Neural cell (in vitro differentiated cells): ENCODE results near the gene RHD. TPM values are rescaled to one million over a fixed set of nuclear protein-coding genes. Genes with fewer than 3 reads are reported as not detected.
"Not testable (repeated sequence)": the region's sequence is repeated elsewhere in the genome, so short reads cannot be mapped to it uniquely, and the experiment has no call there.

Experiments used
- H2AFZ ChIP-seq: fragments of 200-600, 300-800 bp; sonication (generic), shearing (Covaris generic); 2 replicates; pipeline ENCODE4 v1.6.0; 2014; ENCODE audit warnings: low read depth, mild to moderate bottlenecking, antibody characterized with exemption, low read length, moderate library complexity
- H3F3A ChIP-seq: fragments of 200-600 bp; shearing (Covaris generic); 2 replicates; pipeline ENCODE4 v1.6.1; 2016; ENCODE audit warnings: mild to moderate bottlenecking, moderate library complexity, mixed read lengths, antibody characterized with exemption, low read length; ENCODE audit not compliant: insufficient read depth, poor library complexity, severe bottlenecking
- H3K27ac ChIP-seq: fragments of 200-600, 300-800 bp; sonication (generic), shearing (Covaris generic); 2 replicates; pipeline ENCODE4 v1.5.1; 2014; ENCODE audit warnings: mild to moderate bottlenecking, low read length, moderate library complexity
- H3K27me3 ChIP-seq: fragments of 300-800, 200-600 bp; sonication (generic), shearing (Covaris generic); 2 replicates; pipeline ENCODE4 v1.6.0; 2014; ENCODE audit warnings: mild to moderate bottlenecking, low read depth, low read length, moderate library complexity; ENCODE audit not compliant: insufficient read depth
- H3K36me3 ChIP-seq: fragments of 300-800, 200-600 bp; sonication (generic), shearing (Covaris generic); 2 replicates; pipeline ENCODE4 v1.5.1; 2014; ENCODE audit warnings: mild to moderate bottlenecking, antibody characterized with exemption, low read length, moderate library complexity; ENCODE audit not compliant: insufficient read depth
- H3K4me2 ChIP-seq: fragments of 300-800, 200-600 bp; sonication (generic), shearing (Covaris generic); 2 replicates; pipeline ENCODE4 v1.6.0; 2014; ENCODE audit warnings: mild to moderate bottlenecking, low read length
- H3K4me3 ChIP-seq: fragments of 300-800, 200-600 bp; sonication (generic), shearing (Covaris generic); 2 replicates; pipeline ENCODE4 v1.5.1; 2014; ENCODE audit warnings: mild to moderate bottlenecking, low read length, moderate library complexity
- H3K79me2 ChIP-seq: fragments of 200-600 bp; shearing (Covaris generic); replicated peaks from 2 replicates; pipeline ENCODE4 v1.6.0; 2014; ENCODE audit warnings: mild to moderate bottlenecking, low read length, moderate library complexity; ENCODE audit not compliant: insufficient read depth
- H3K9ac ChIP-seq: fragments of 300-800, 200-600 bp; sonication (generic), shearing (Covaris generic); 2 replicates; pipeline ENCODE4 v1.6.1; 2016; ENCODE audit warnings: mild to moderate bottlenecking, low read length, mixed read lengths
- H3K9me2 ChIP-seq: fragments of 200-600 bp; shearing (Covaris generic); 2 replicates; pipeline ENCODE4 v1.6.1; 2016; ENCODE audit warnings: mild to moderate bottlenecking, low read length, mixed read lengths; ENCODE audit not compliant: insufficient read depth
- H3K9me3 ChIP-seq: fragments of 200-600, 300-800 bp; sonication (generic), shearing (Covaris generic); 2 replicates; pipeline ENCODE4 v1.6.1; 2016; ENCODE audit warnings: mild to moderate bottlenecking, mixed run types, low read length, moderate library complexity, mixed read lengths
- H4K20me1 ChIP-seq: fragments of 200-600 bp; shearing (Covaris generic); 2 replicates; pipeline ENCODE4 v1.6.1; 2016; ENCODE audit warnings: mild to moderate bottlenecking, mixed run types; ENCODE audit not compliant: insufficient read depth
- MXI1 ChIP-seq: fragments of 450-650 bp; conservative IDR thresholded peaks from 2 replicates; pipeline ENCODE4 v1.6.1; 2014; ENCODE audit warnings: antibody characterized with exemption, mild to moderate bottlenecking; ENCODE audit not compliant: poor library complexity, severe bottlenecking
- POLR2AphosphoS5 ChIP-seq: IDR thresholded peaks from 2 replicates; pipeline ENCODE4 v1.6.1; 2012
- RAD21 ChIP-seq: fragments of 450-650 bp; conservative IDR thresholded peaks from 2 replicates; pipeline ENCODE4 v1.6.1; 2014; ENCODE audit warnings: antibody characterized with exemption, mild to moderate bottlenecking, moderate library complexity
- SMC3 ChIP-seq: fragments of 450-650 bp; conservative IDR thresholded peaks from 2 replicates; pipeline ENCODE4 v1.6.1; 2014; ENCODE audit warnings: antibody characterized with exemption, mild to moderate bottlenecking, moderate library complexity; ENCODE audit not compliant: poor library complexity
- TAF1 ChIP-seq: IDR thresholded peaks from 2 replicates; pipeline ENCODE4 v1.6.1; 2012; ENCODE audit warnings: low read depth
- polyA plus RNA-seq: library from polyadenylated mRNA; depleted of rRNA; stranded (reverse); fragments of >200 nt; gene quantifications from 2 replicates; pipeline ENCODE4 v1.2.3, GENCODE V29; 2014
- TF ChIP-seq, protein P1 (sequence below): fragments of 450-650 bp; IDR thresholded peaks from 2 replicates; pipeline ENCODE4 v1.5.1; 2014; ENCODE audit warnings: antibody characterized with exemption, mild to moderate bottlenecking, moderate library complexity; ENCODE audit not compliant: poor library complexity, severe bottlenecking
- TF ChIP-seq, protein P2 (sequence below): IDR thresholded peaks from 2 replicates; pipeline ENCODE4 v1.6.1; 2012; ENCODE audit warnings: borderline replicate concordance

Gene RHD
- polyA plus RNA-seq, 1 donor from 2014 or later = not detected

DNA sequence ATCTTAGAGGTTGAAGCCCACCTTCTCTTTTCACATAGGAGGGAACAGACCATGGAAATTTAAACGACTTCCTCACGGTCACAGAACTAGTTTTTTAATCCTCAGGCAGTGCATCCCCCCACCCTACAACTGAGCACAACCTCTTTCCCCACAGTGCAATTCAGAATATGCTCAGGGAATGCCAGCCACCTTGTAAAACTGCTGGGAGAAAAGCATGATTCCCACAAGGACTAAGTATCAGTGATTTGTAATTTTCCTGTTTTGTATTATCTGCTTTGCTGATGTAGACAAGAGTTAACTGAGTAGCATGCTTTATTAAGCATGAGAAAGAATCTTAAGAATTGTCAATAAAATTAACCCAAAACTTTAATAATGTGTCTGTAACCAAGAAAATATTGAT, 89.6 kb downstream of the RHD start:
- peaks cover 8% of the 10 kb centered on the region for H3K36me3 ChIP-seq
- H3K79me2 ChIP-seq = no peaks in the 10 kb centered on the region
- H4K20me1 ChIP-seq = no peaks in the 10 kb centered on the region
- H3K9me3 ChIP-seq = no peaks in the 10 kb centered on the region
- H3K27ac ChIP-seq = no peak overlapping the region
- H3K4me3 ChIP-seq = no peak overlapping the region
- no peaks in the 10 kb centered on the region for H3K9me2 ChIP-seq
- no peak overlapping the region for H3K4me2 ChIP-seq
- TF ChIP-seq POLR2AphosphoS5 = no peak
- TF ChIP-seq MXI1 = no peak
- TF ChIP-seq SMC3 = no peak
- TF ChIP-seq, protein P1, sequence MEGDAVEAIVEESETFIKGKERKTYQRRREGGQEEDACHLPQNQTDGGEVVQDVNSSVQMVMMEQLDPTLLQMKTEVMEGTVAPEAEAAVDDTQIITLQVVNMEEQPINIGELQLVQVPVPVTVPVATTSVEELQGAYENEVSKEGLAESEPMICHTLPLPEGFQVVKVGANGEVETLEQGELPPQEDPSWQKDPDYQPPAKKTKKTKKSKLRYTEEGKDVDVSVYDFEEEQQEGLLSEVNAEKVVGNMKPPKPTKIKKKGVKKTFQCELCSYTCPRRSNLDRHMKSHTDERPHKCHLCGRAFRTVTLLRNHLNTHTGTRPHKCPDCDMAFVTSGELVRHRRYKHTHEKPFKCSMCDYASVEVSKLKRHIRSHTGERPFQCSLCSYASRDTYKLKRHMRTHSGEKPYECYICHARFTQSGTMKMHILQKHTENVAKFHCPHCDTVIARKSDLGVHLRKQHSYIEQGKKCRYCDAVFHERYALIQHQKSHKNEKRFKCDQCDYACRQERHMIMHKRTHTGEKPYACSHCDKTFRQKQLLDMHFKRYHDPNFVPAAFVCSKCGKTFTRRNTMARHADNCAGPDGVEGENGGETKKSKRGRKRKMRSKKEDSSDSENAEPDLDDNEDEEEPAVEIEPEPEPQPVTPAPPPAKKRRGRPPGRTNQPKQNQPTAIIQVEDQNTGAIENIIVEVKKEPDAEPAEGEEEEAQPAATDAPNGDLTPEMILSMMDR = no peak
- TF ChIP-seq RAD21 = no peak
- TF ChIP-seq TAF1 = no peak
- TF ChIP-seq, protein P2, sequence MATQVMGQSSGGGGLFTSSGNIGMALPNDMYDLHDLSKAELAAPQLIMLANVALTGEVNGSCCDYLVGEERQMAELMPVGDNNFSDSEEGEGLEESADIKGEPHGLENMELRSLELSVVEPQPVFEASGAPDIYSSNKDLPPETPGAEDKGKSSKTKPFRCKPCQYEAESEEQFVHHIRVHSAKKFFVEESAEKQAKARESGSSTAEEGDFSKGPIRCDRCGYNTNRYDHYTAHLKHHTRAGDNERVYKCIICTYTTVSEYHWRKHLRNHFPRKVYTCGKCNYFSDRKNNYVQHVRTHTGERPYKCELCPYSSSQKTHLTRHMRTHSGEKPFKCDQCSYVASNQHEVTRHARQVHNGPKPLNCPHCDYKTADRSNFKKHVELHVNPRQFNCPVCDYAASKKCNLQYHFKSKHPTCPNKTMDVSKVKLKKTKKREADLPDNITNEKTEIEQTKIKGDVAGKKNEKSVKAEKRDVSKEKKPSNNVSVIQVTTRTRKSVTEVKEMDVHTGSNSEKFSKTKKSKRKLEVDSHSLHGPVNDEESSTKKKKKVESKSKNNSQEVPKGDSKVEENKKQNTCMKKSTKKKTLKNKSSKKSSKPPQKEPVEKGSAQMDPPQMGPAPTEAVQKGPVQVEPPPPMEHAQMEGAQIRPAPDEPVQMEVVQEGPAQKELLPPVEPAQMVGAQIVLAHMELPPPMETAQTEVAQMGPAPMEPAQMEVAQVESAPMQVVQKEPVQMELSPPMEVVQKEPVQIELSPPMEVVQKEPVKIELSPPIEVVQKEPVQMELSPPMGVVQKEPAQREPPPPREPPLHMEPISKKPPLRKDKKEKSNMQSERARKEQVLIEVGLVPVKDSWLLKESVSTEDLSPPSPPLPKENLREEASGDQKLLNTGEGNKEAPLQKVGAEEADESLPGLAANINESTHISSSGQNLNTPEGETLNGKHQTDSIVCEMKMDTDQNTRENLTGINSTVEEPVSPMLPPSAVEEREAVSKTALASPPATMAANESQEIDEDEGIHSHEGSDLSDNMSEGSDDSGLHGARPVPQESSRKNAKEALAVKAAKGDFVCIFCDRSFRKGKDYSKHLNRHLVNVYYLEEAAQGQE = no peak
- no peaks in the 10 kb centered on the region for H3F3A ChIP-seq
- no peaks in the 10 kb centered on the region for H3K27me3 ChIP-seq
- H3K9ac ChIP-seq = no peak overlapping the region
- H2AFZ ChIP-seq = no peak overlapping the region

DNA sequence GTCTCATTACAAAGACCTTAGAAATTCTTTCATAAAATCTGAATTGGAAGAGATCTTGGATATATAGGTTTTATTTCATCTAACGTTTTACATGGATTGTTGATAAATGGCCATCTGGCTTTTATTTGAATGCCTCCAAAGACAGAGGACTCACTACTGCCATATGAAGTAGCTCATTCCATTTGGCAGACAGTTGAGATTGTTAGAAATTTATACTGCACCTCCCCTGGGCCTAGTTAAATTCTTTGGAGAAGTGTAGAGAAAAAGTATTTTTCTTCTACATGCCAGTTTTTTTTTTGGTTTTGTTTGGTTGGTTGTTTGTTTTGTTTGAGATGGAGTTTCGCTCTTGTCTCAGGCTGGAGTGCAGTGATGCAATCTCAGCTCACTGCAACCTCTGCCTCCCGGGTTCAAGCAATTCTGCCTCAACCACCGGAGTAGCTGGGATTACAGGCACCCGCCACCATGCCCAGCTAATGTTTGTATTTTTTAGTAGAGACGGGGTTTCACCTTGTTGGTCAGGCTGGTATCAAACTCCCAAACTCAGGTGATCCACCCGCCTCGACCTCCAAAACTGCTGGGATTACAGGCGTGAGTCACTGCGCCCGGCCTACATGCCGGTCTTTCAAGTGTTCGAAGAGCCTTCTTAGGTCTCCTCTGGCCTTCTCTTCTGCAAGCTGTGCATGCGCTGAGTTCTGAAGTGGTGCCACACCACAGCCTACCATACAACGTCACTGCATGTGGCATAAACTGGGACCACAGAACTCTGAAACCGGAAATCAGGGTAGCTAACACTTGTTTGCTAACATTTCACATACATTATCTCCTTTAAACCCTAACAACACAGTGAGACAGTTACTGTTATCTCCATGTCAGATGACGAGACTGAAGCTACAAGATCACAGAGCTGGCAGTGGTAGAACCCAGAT, 90.6 kb downstream of the RHD start:
- H3K27me3 ChIP-seq, H3K4me2 ChIP-seq, H3K27ac ChIP-seq, H3K36me3 ChIP-seq, H3K9ac ChIP-seq, H3K9me3 ChIP-seq, H3K4me3 ChIP-seq, H3F3A ChIP-seq, H4K20me1 ChIP-seq, H3K79me2 ChIP-seq, H3K9me2 ChIP-seq, H2AFZ ChIP-seq: not testable (repeated sequence)

DNA sequence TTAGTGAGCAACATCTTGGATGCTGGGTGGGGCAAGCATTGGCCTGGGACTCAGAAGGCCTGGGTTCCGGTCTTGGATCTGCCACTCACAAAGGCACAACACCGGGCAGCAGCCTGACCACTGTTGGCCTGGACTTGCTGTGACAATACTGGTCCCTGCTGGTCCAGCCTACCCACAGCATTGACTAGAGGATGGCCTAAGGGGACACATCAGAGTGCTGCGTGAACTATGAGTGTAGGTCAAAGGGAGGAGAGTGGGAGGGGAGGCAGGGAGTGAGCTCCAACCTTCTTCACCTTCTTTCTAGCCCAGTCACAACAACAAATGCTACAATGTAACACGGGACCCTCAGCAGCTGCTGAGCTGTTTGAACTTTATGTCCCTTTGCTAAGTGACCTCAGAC, 96.9 kb downstream of the RHD start:
- no peak overlapping the region for H3K9ac ChIP-seq
- H3K4me3 ChIP-seq = no peak overlapping the region
- no peaks in the 10 kb centered on the region for H3K9me2 ChIP-seq
- H3F3A ChIP-seq = no peaks in the 10 kb centered on the region
- no peak overlapping the region for H2AFZ ChIP-seq
- H3K36me3 ChIP-seq = no peaks in the 10 kb centered on the region
- no peaks in the 10 kb centered on the region for H3K9me3 ChIP-seq
- no peaks in the 10 kb centered on the region for H3K79me2 ChIP-seq
- no peaks in the 10 kb centered on the region for H3K27me3 ChIP-seq
- TF ChIP-seq, protein P2 = no peak
- TF ChIP-seq, protein P1 = no peak
- TF ChIP-seq SMC3 = no peak
- TF ChIP-seq TAF1 = no peak
- TF ChIP-seq MXI1 = no peak
- no peak overlapping the region for H3K27ac ChIP-seq
- H4K20me1 ChIP-seq = no peaks in the 10 kb centered on the region
- no peak overlapping the region for H3K4me2 ChIP-seq
